PC-3 (cell line): ENCODE measurements around the gene CELF5.
"Not testable (repeated sequence)": the region's sequence is repeated elsewhere in the genome, so short reads cannot be mapped to it uniquely, and the experiment has no call there.

Source experiments
- CTCF ChIP-seq: fragments of 300-600 bp; sonication (generic); conservative IDR thresholded peaks from 2 replicates; pipeline ENCODE4 v1.5.1; 2017; ENCODE audit warnings: antibody characterized with exemption, low read depth, mild to moderate bottlenecking, low read length
- EZH2 ChIP-seq: fragments of 300-600 bp; sonication (generic); IDR thresholded peaks from one replicate; pipeline ENCODE4 v1.6.1; 2017; ENCODE audit warnings: antibody characterized with exemption, mild to moderate bottlenecking, low read length; ENCODE audit not compliant: unreplicated experiment
- EZH2phosphoT487 ChIP-seq: fragments of 300-600 bp; sonication (generic); IDR thresholded peaks from 2 replicates; pipeline ENCODE4 v1.6.1; 2018; ENCODE audit warnings: mild to moderate bottlenecking, antibody characterized with exemption, low read length, borderline replicate concordance

- not testable (repeated sequence) for TF ChIP-seq CTCF, EZH2phosphoT487, EZH2
Observed at GRCh38 chr19:3202895-3203294, 21.6 kb upstream of the CELF5 start.
